Esophagus squamous epithelium (tissue), 5 donors: ENCODE results near the gene FBXL20. TPM values are rescaled to one million over a fixed set of nuclear protein-coding genes. Genes with fewer than 3 reads are reported as not detected.
"Not testable (repeated sequence)": the region's sequence is repeated elsewhere in the genome, so short reads cannot be mapped to it uniquely, and the experiment has no call there.

ENCODE experiments used
- DNase-seq: peaks from one replicate; lab custom pipeline; 2025; lab: John Stamatoyannopoulos, UW
- H3K27ac ChIP-seq, 4 donors: fragments of 200-600 bp; sonication (generic); one replicate each; pipeline ENCODE4 v1.5.1; 2016 to 2019; ENCODE audit warnings: mild to moderate bottlenecking in 1 of 4
- H3K27me3 ChIP-seq, 4 donors: fragments of 200-600 bp; sonication (generic); 1 replicate in 3 of 4; 2 replicates in 1 of 4; pipeline versions ENCODE4 v1.5.1 to v1.6.0; 2017 to 2021; ENCODE audit warnings: antibody characterized with exemption in 1 of 4
- H3K36me3 ChIP-seq, 3 donors: fragments of 200-600 bp; sonication (generic); one replicate each; pipeline ENCODE4 v1.5.1; 2016 to 2019
- H3K4me1 ChIP-seq, 3 donors: fragments of 200-600 bp; sonication (generic); one replicate each; pipeline ENCODE4 v1.5.1; 2017 to 2019
- H3K4me3 ChIP-seq, 4 donors: fragments of 200-600 bp; sonication (generic); 1 replicate in 3 of 4; 2 replicates in 1 of 4; pipeline ENCODE4 v1.5.1; 2016 to 2019; ENCODE audit warnings: mild to moderate bottlenecking in 2 of 4, moderate library complexity in 1 of 4
- H3K9me3 ChIP-seq, 3 donors: fragments of 200-600 bp; sonication (generic); one replicate each; pipeline ENCODE4 v1.5.1; 2016 to 2019
- CTCF ChIP-seq, 6 experiments: fragments of 450-650 bp in 4 of 6; fragments of 200-600 bp in 2 of 6; sonication (generic) in 2 of 6; IDR thresholded peaks; one replicate each; pipeline ENCODE4 v1.5.1; 2016 to 2019; ENCODE audit warnings: antibody characterized with exemption in 6 of 6, mild to moderate bottlenecking in 4 of 6, moderate library complexity in 4 of 6
- POLR2A ChIP-seq, 4 donors: fragments of 450-650 bp; IDR thresholded peaks; one replicate each; pipeline ENCODE4 v1.6.1; 2017; ENCODE audit warnings: antibody characterized with exemption in 4 of 4, mild to moderate bottlenecking in 4 of 4, moderate library complexity in 3 of 4
- WGBS, 2 donors: methylation state at CpG; one replicate each; pipeline ENCODE4 v1.1.5; 2018; 5-methylcytosine and 5-hydroxymethylcytosine counted together
- intact Hi-C: fragments of 100-400 bp; cut with DNase I; formaldehyde crosslinking; loops from one replicate; pipeline ENCODE4 v1.15.0; 2022
- total RNA-seq, 4 donors: library from RNA; depleted of rRNA; stranded (reverse); fragments of >200 nt; gene quantifications; one replicate each; pipeline ENCODE4 v1.1.0, GENCODE V29; 2016
- donor health status: DM: yes; HTN: yes; CAD: no.

The FBXL20 gene
- total RNA-seq, 4 donors from 2014 or later, result 5.0 to 10.3 (median 6.8) TPM

GRCh38 chr17:39357488-39357887 lies 43.9 kb downstream of the FBXL20 start:
- 62 to 75% methylated on average over 8 of the region's 8 CpGs for WGBS, 2 donors
- intact Hi-C loops, result no loop called here

GRCh38 chr17:39352986-39353385 lies 48.4 kb downstream of the FBXL20 start:
- H3K4me3 ChIP-seq, result no peak overlapping the region
- H3K27me3 ChIP-seq, result no peaks in the 10 kb centered on the region
- peaks cover 0 to 5% (median 4%) of the 10 kb centered on the region in 3 donors for H3K4me1 ChIP-seq
- no peak for TF ChIP-seq POLR2A (IDR thresholded peaks at IDR 0.05)
- TF ChIP-seq CTCF (IDR thresholded peaks at IDR 0.05), result no peak
- 70 to 76% methylated on average over 2 of the region's 2 CpGs for WGBS, 2 donors
- DNase-seq, result no peak
- H3K36me3 ChIP-seq, result no peaks in the 10 kb centered on the region
- intact Hi-C loops, result no loop called here
- no peak overlapping the region for H3K27ac ChIP-seq
- no peaks in the 10 kb centered on the region for H3K9me3 ChIP-seq

More at GRCh38 chr17:39357488-39357887, 43.9 kb downstream of the FBXL20 start:
- TF ChIP-seq CTCF (IDR thresholded peaks at IDR 0.05), result no peak
- no peak for TF ChIP-seq POLR2A (IDR thresholded peaks at IDR 0.05)
- peaks cover 0 to 15% (median 9%) of the 10 kb centered on the region in 3 donors for H3K4me1 ChIP-seq
- no peak overlapping the region for H3K27ac ChIP-seq
- no peak for DNase-seq
- no peaks in the 10 kb centered on the region for H3K36me3 ChIP-seq
- H3K4me3 ChIP-seq, result no peak overlapping the region
- H3K9me3 ChIP-seq, result no peaks in the 10 kb centered on the region
- H3K27me3 ChIP-seq, result no peaks in the 10 kb centered on the region

GRCh38 chr17:39352511-39352910 lies 48.9 kb downstream of the FBXL20 start:
- Histone ChIP-seq H3K4me1 (peaks cover 0 to 4% (median 4%) of the 10 kb centered on the region in 3 donors), H3K27ac (no peak overlapping the region), H3K36me3 (no peaks in the 10 kb centered on the region), H3K9me3 (no peaks in the 10 kb centered on the region), H3K4me3 (no peak overlapping the region), H3K27me3 (no peaks in the 10 kb centered on the region)
- no peak for DNase-seq
- 68% methylated on average over 4 of the region's 4 CpGs; no CpG with 5 or more reads in 1 of the 2 donors for WGBS, 2 donors
- intact Hi-C loops, result no loop called here
- no peak for TF ChIP-seq CTCF (IDR thresholded peaks at IDR 0.05)
- TF ChIP-seq POLR2A (IDR thresholded peaks at IDR 0.05), result no peak

- no peak for DNase-seq
- Histone ChIP-seq H3K36me3 (no peaks in the 10 kb centered on the region), H3K27me3 (no peaks in the 10 kb centered on the region), H3K4me3 (no peak overlapping the region), H3K4me1 (peaks cover 0 to 4% (median 4%) of the 10 kb centered on the region in 3 donors), H3K27ac (no peak overlapping the region), H3K9me3 (no peaks in the 10 kb centered on the region)
- TF ChIP-seq POLR2A (IDR thresholded peaks at IDR 0.05) (no peak), CTCF (IDR thresholded peaks at IDR 0.05) (no peak)
- intact Hi-C loops, result no loop called here
Measured at GRCh38 chr17:39351508-39351907, 49.9 kb downstream of the FBXL20 start.

- no peaks in the 10 kb centered on the region for H3K9me3 ChIP-seq
- peaks cover 0 to 4% (median 4%) of the 10 kb centered on the region in 3 donors for H3K4me1 ChIP-seq
- no peak overlapping the region for H3K4me3 ChIP-seq
- no peak overlapping the region for H3K27ac ChIP-seq
- H3K36me3 ChIP-seq, result no peaks in the 10 kb centered on the region
- 60 to 80% methylated on average over 3 of the region's 3 CpGs for WGBS, 2 donors
- H3K27me3 ChIP-seq, result no peaks in the 10 kb centered on the region
- DNase-seq, result no peak
- TF ChIP-seq CTCF (IDR thresholded peaks at IDR 0.05) (no peak), POLR2A (IDR thresholded peaks at IDR 0.05) (no peak)
- intact Hi-C loops, result no loop called here
Measured at GRCh38 chr17:39349246-39349645, 52.2 kb downstream of the FBXL20 start.

GRCh38 chr17:39346863-39347262 lies 54.6 kb downstream of the FBXL20 start:
- H3K27me3 ChIP-seq, DNase-seq, H3K4me1 ChIP-seq, intact Hi-C loops, H3K9me3 ChIP-seq, H3K27ac ChIP-seq, H3K4me3 ChIP-seq: not testable (repeated sequence)
- WGBS, 2 donors, result 90 to 100% methylated on average over 2 to 3 of the region's 5 CpGs
- peaks cover 0 to 12% (median 0%) of the 10 kb centered on the region in 3 donors for H3K36me3 ChIP-seq
